Measurements from ENCODE around the gene PF4V1.
A peak's percentile ranks its signal among the peaks of the same experiment; 100 is the strongest.

PF4V1 gene, protein sequence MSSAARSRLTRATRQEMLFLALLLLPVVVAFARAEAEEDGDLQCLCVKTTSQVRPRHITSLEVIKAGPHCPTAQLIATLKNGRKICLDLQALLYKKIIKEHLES

DNA sequence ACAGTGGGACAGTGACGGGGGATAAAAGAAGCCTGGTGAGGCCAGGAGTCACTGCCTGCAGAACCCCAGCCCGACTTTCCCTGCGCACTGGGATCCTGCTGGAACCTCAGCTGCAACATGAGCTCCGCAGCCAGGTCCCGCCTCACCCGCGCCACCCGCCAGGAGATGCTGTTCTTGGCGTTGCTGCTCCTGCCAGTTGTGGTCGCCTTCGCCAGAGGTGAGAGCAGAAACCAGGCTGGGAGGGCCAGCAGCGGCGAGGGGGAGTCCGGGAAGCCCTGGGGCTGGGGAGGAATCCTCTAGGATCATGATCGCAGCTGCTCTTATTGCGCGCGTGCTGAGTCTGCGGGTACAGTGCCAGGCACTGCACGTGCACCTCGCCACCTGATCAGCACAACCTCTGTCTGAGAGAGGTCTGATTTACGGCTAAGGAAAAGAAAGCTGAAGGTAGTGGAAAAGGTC, at the start of gene PF4V1:
Gene PF4V1, plus strand, starts transcription at position 51 of the 459 bp plus-strand sequence. Its CDS starts 67 bp downstream, at position 118.
- DNase-seq = no peak

DNA sequence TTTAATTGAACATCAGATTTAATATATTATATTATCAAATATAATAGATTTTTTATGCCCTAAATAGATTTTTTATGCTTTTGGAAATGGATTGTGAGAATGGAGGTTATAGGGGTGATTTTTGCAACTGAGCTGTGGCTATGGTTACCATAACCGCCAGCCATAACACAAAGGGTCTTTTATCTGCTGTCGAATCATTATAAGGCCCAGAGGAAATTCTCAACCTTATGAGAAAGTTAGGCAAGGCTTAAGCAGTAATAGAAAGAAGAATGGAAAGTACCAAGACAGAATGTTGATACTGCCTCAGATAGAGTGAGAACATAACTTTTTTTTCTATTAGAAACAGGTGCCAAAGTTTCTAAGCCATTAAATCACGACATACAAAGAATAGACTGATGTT, 42.9 kb upstream of the PF4V1 start:
- no peak for DNase-seq

DNA sequence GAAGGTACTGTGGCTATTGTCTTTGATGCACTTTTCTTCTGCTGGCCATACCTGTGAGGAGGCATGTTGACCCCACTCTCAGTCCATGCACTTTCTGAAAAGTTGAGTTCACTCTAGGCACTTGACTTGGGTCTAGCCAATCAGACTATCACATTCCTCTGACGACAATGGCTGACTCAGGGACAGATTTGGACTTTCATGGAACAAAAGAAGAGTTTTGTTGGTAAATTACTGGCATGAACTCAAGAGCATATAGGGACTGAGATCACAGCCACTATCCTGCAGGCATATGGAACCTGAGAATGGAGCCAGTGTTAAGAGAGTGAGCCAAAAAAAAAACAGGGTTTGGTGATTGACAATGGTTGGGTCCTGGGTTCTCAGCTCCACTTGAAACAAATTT, 41.3 kb upstream of the PF4V1 start:
- DNase-seq = no peak

DNA sequence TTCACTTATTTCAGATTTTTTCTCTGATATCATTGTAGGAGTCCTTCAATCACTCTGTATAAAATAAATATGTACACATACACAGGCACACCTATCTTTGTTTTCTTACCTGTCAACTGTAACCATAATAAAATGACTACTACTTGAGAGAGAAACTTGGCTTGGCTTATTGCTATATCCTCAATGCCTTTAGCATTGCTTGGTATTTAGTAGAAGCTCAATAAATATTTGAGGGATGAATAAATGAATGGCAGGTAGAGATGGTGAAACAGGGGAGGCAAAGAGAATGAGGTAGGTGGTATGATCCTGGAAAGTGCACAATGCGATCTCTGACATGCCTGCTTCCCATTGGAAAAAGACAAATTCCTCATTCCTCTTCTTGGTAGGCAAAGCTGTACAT, 38.4 kb upstream of the PF4V1 start:
- DNase-seq = no peak

DNA sequence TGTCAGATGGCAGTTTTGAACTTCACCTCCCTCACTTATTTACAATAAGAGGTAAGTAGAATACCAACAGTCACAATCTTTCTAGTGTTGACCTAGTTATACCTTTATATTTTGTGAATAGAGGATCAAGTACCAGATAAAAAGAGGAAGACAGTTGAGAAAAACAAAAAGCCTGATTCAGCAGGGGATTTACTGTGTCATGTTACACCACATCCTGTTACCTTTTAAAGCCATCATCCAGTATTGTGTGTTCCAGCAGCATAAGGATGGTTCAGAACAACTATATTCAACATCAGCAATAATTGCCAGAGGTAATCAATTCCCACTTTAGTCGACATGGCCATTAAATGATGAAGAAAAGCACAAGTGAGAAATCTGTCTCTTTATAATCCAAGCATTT, 38.0 kb upstream of the PF4V1 start:
- peak; percentile 24 for DNase-seq

DNA sequence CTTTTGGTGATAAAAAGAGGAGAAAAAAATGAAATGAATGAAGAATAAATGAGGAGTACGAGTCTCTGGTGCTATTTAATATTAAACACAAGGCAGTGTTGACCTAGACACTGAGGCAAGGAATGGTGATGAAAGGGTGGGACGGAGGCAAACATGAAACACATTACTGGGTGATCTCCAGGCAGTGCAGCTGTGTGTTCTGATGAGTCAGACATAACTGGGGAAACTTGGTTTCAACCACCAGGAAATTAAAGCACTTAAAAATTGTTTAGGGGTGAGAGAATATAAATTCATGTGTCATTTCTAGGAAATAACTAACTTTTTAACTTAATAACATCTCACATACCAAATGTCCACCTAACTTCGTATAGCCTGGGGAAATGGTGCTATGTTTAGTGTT, 36.3 kb upstream of the PF4V1 start:
- DNase-seq = no peak

DNA sequence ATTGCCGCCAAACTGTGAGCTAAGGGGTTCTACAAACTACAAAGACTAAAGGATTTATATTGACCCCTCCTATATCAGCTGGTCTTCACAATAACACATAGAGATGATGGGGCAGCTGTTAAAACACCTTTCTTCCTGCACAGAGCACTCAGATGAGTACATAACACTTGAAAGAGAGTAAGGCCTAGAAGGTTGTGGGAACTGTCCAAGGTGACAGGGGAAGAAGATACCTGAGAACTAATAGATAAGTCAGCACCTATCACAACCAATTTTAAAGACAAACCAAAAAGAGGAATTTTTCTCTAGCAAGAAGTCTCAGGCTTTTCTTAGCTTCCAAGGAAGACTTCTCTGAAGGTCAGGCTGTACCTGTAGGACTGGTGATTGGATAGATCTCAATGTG, 35.8 kb upstream of the PF4V1 start:
- no peak for DNase-seq

DNA sequence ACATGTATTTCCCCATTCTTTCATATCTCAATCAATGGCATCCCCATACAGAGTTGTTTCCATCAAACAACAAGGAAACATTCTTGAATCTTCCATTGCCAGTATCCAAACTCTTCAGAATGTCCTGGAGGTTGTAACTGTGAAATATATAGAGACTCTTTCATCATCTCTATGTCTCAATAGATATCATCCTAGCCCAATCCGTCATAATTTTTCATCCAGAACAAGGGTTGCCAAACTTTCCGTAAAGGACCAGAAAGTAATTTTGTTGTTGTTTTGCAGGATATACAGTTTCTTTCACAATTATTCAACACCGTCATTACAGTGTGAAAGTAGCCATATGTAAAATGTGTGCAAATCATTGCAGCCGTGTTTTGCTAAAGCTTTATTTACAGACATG, 31.8 kb upstream of the PF4V1 start:
- DNase-seq = no peak

DNA sequence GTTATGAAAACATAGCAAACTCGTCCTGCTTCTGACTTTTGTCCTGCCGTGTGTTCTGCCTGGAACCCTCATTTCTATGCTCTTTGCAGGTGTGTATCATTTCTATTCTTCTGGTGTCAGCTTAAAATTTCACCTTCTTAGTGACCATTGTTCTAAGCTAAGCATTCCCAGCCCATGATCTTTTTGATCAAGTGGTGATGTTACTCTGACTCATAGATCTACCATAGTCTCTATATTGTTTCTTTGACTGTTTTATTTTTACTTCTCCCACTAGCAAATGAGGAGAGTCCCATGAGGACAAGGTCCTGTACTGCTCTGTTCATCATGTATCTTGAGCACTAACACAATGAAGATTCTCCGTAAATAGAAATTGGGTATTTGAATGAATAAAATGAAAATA, 30.7 kb upstream of the PF4V1 start:
- DNase-seq = no peak

DNA sequence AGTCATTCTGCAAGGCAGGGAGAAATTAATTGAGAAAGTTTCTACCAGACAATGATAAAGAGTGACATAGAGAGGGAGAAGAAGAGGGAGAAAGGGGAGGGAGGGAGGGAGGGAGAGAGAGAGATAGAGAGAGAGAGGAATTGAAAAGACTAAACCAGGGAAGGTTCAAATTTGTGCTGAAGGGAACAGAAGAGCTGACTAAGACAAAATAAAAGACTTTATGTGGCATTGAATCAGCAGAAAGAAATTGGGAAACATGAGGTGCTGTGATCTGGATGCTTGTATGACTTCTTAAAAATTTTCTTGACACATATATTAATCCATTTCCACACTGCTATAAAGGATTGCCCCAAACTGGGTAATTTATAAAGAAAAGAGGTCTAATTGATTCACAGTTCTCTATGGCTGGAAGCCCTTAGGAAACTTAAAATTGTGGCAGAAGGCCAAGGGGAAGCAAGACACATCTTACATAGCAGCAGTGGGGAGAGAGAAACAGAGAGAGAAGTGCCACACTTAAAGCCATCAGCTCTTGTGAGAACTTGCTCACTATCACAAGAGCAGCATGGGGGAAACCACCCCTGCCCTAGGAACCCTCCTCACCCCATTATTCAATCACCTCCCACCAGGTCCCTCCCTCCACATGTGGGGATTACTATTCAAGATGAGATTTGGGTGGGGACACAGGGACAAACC, 30.1 kb upstream of the PF4V1 start:
- no peak for DNase-seq

DNA sequence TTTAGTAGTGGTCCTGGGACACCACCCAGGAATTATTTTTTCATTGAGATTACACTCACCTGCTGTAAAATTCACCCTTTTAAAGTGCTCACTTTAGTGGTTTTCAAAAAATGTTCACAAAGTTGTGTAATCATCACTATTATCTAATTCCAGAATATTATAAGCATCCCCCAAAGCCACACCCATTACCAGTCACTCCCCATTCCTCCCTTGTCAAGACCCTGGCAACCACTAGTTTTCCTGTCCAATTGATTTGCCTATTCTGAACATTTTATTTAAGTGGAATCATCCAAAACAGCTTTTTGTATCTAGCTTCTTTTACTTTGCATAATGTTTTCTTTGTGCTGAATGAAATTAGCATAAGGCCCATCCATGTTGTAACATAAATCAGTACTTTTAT, 29.3 kb upstream of the PF4V1 start:
- no peak for DNase-seq

DNA sequence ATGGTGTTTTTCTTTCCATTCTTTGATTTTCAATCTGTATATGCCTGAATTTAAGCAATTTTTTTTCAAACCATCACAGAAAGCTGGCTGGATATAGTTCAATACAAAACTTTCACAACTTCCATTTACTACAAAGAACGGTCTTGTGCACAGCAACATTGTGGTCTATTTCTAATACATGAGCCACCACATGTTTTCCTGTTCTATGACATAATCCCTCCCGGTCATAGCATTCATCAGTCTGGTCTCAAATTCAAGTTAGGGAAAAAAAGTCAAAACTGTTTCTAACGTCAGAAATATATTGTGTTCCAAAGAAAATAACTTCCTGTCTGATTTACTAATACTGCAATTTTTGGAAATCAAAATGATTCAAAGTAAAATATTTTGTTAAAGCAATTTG, 24.1 kb upstream of the PF4V1 start:
- no peak for DNase-seq

DNA sequence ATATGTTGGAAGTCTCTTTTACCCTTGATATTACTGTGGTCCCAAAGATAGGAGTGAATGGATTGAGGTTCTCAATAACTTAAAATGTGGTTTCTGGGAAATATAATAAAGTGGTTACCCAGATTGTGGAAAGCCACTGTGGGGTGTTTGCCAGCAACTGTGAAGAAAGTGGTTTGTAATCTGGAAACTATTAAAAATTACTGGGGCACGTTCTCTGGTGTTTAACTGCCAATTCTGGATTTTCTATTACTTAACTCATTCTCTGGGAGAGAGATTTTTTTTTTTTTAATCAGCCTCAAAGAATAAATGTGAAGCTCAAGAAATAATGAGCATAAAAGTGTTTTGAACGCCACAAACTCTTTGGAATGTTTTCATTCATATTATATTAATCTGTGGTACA, 21.5 kb upstream of the PF4V1 start:
- no peak for DNase-seq

DNA sequence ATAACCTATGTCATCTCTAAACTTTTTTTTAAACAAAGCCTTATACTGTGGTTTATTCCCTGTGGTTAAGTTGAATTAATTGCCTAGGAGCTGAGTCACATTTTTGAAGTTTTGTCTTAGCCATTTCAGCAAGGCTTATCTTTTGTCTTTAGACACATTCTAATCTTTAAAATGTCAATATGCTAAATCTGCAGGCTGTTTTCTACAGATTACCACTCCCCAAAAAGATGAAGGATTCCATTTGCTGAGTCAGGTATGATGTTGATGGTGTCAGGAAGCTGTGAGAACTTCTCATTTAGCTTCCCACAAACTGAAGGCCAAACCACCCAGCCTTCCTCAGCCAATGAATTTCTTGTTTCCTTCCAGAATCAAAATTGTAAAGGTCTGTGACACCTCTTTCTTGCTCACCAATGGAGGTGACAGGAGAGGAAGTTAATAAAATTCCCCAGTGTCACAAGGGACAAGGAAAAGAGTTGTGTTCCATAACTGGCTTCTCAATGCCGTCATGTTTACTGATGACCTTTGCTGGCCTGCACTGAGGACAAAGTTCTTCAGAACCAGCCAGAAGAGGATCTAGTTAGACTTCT, 20.4 kb upstream of the PF4V1 start:
- DNase-seq = no peak

DNA sequence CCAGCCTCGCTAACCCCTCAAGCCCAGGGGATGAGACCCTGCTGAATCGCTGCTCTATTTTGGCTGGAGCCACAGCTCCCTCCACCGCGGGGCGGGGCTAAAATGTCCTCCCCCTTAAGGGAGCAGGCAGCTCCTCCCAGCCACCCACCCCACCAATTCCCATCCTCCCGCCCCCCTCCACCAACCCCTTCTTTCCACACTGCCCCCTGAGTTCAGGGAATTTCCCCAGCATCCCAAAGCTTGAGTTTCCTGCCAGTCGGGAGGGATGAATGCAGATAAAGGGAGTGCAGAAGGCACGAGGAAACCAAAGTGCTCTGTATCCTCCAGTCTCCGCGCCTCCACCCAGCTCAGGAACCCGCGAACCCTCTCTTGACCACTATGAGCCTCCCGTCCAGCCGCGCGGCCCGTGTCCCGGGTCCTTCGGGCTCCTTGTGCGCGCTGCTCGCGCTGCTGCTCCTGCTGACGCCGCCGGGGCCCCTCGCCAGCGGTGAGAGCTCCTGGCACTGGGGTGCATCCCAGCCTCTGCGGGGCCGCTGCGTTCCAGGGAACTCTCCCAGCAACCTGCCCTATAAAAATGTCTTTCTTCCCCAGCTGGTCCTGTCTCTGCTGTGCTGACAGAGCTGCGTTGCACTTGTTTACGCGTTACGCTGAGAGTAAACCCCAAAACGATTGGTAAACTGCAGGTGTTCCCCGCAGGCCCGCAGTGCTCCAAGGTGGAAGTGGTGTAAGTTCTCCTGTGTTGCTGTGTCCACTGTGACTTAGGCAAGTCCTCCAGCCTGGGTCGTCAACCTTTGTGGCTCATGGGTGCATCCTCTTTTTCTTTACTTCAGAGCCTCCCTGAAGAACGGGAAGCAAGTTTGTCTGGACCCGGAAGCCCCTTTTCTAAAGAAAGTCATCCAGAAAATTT, 16.5 kb upstream of the PF4V1 start, which contains the start of gene CXCL6:
Gene CXCL6, plus strand, starts transcription at position 306 of the 907 bp plus-strand sequence. Its CDS starts 73 bp downstream, at position 379.
- DNase-seq = no peak

DNA sequence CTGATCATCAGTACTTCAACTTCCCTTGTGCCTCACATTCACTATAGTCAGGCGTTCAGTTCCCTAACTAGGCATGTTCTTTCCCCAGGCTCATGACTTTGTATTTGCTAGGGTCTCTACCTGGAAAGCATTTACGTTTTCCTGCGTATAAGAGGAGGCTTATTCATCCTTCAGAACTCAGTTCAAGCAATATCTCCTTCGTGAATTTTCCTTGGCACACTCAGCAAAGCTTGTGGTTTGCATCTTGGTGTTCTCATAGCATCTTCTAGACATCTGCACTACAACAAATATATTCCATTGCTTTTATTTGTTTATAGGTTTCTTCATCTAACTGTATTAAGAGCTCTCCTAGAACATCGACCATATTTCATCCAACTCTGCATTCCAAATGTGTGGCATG, 14.0 kb upstream of the PF4V1 start:
- DNase-seq = no peak

DNA sequence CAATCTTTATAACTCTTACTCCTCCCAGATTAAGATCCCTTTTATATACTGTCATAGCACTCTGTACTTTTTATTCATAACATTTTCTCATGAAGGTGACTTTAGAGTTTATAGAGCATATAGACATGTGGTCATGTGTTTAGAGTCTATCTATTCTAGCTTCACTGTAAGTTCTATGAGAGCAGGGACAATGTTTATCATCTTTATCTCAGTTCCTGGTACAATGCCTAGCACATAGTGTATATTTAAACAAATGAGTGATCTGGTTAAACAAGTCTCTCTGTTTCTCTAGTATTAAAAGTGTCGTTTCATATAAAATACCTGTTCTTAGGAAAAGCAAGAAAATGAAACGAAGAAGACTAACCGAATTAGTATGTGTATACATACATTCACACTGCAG, 13.4 kb upstream of the PF4V1 start:
- no peak for DNase-seq

DNA sequence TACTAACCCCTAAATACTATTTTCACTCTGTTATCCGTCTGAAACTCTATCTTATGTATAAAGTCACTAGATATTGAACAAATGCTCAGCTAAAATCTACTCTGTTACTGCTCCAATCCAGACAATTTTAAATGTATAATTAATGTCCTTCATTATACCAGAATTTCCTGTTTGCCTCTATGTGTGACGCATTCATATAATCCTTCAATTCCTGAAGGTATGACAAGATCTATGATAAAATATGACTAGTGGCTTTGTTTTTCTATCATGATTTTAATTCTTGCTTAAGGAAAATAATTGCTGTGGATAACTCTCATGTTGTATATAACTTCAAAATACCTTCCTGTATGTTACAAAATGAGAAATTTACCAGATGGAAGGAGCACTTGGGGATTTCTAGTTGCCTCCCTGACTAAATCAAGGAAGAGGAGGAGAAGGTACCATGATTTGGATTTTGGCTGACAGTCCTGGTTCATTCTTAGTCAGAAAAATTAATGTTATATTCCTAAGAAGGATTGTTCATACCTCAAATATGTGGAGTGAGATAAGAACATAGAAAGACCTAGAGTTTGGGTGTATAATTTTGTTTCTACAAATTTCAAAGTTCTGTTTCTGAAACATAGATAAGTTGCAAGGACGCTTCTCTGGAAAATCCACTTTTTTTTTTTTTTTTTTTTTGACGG, 11.7 kb upstream of the PF4V1 start:
- DNase-seq = no peak

DNA sequence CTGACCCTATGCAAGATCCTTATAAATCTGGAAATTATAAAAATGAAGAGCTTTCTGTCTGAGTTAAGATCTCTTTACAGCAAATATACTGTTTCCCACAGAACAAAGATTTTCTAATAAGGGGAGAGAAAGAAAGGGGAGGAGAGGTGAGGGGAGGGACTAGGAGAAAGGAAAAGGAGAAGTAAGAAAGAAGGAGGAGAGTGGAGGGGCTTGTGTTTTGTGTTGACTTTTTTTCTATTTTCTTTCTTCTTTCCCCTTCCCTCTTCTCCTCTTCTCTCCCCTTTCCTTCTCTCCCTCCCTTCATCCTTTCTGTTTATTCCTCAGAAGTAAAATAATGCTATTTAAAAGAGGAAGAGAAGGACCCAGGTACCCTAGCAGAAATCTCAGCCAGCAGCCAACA, 10.4 kb upstream of the PF4V1 start:
- DNase-seq = no peak

DNA sequence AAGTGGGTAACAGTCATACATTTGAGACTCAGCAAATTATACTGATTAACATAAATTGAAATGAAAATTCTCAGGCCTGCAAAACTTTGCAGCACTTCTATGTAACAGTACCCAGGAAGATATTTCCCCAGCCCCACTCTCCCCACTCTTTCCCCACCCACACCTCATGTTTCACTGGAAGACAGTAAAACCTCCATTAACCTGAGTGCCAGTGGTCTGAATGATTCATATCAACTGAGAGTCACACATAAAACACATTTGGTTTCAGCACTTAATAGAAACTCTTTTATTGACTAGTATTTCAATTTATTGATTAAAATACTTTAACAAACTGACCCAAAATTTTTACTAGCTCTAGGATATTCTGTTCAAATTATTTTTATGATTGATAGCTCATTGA, 9.7 kb upstream of the PF4V1 start:
- DNase-seq = no peak

DNA sequence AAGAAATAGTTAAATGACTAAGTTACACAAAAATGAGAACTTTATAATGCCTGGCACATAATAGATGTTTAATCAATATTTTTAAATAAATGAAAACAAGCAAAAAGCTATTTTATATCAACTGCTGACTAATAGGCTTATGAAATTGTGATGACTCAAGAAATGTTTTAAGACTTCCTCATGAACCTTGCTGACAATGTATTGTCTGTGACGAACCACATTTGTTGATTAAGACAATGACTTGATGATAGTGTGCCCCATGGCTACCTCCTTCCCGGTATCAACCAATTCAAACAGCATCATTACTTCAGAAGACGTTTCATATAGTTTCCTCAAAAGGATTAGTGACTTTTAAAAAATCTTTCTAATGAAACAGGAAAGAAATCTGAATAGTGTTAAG, 8.8 kb upstream of the PF4V1 start:
- DNase-seq = no peak

DNA sequence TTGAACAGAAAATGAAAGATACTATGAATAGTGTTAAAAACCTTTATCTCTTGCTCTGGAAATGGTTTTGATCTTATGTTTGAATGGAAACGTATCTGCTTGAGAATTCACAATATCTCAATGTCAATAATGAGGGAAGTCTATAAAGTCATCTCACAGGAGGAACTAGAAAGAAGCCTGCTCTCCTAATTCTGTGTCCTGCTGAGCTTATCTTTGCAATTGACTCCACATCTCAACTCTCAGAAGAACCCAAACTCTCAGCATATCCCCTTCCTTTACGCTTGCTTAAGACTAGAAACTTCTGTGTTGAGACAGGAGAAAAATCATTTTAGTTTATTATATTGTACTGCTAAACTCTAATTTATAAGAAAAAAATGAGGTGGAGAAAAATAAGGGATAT, 8.3 kb upstream of the PF4V1 start:
- no peak for DNase-seq

All from activated CD4-positive, alpha-beta T cell treated with anti-CD3 and anti-CD28 coated beads, Interleukin-10, Interleukin-2, amounts not matched to agents 100 ng/mL and 50 ng/mL, durations not matched to agents 16 hours and 8 hours (primary cell).